Vagina (tissue), 2 donors: Measurements from ENCODE around the gene APPBP2.

Experiments used
- POLR2A ChIP-seq, 2 donors: fragments of 450-650 bp; IDR thresholded peaks; one replicate each; pipeline ENCODE4 v1.6.1; 2017; ENCODE audit warnings: antibody characterized with exemption in 2 of 2, mild to moderate bottlenecking in 2 of 2, moderate library complexity in 2 of 2
- TF ChIP-seq, protein P1 (sequence below), 3 experiments: fragments of 450-650 bp in 2 of 3; fragments of 200-600 bp in 1 of 3; sonication (generic) in 1 of 3; IDR thresholded peaks; one replicate each; pipeline ENCODE4 v1.5.1; 2017 to 2019; ENCODE audit warnings: antibody characterized with exemption in 3 of 3, mild to moderate bottlenecking in 2 of 3, moderate library complexity in 2 of 3

- TF ChIP-seq, protein P1, sequence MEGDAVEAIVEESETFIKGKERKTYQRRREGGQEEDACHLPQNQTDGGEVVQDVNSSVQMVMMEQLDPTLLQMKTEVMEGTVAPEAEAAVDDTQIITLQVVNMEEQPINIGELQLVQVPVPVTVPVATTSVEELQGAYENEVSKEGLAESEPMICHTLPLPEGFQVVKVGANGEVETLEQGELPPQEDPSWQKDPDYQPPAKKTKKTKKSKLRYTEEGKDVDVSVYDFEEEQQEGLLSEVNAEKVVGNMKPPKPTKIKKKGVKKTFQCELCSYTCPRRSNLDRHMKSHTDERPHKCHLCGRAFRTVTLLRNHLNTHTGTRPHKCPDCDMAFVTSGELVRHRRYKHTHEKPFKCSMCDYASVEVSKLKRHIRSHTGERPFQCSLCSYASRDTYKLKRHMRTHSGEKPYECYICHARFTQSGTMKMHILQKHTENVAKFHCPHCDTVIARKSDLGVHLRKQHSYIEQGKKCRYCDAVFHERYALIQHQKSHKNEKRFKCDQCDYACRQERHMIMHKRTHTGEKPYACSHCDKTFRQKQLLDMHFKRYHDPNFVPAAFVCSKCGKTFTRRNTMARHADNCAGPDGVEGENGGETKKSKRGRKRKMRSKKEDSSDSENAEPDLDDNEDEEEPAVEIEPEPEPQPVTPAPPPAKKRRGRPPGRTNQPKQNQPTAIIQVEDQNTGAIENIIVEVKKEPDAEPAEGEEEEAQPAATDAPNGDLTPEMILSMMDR (IDR thresholded peaks at IDR 0.05), result no peak
- TF ChIP-seq POLR2A (IDR thresholded peaks at IDR 0.05), result no peak
Observed at GRCh38 chr17:60534613-60535157, 8.6 kb upstream of the APPBP2 start.
